Loucy (cell line): ENCODE results near the gene KIRREL3.

Experiments used
- H2AFZ ChIP-seq: fragments of 200-600 bp; sonication (generic); 2 replicates; pipeline ENCODE4 v1.6.0; 2016; ENCODE audit warnings: antibody characterized with exemption, mild to moderate bottlenecking, low read length, moderate library complexity
- H3F3A ChIP-seq: fragments of 200-600 bp; 2 replicates; pipeline ENCODE4 v1.6.0; 2016; ENCODE audit warnings: antibody characterized with exemption, low read depth, mild to moderate bottlenecking
- H3K27me3 ChIP-seq: fragments of 200-600 bp; sonication (generic); 2 replicates; pipeline ENCODE4 v1.6.1; 2014; ENCODE audit warnings: low read length, mild to moderate bottlenecking; ENCODE audit not compliant: insufficient read depth, poor library complexity, severe bottlenecking
- H3K36me3 ChIP-seq: fragments of 200-600 bp; sonication (generic); 2 replicates; pipeline ENCODE4 v1.6.1; 2016; ENCODE audit warnings: low read length; ENCODE audit not compliant: insufficient read depth
- H3K4me1 ChIP-seq: fragments of 200-600 bp; sonication (generic); 2 replicates; pipeline ENCODE4 v1.5.1; 2014; ENCODE audit warnings: low read length, mild to moderate bottlenecking; ENCODE audit not compliant: insufficient read depth, poor library complexity, severe bottlenecking
- H3K4me2 ChIP-seq: fragments of 200-600 bp; sonication (generic); 2 replicates; pipeline ENCODE4 v1.6.0; 2014; ENCODE audit warnings: antibody characterized with exemption, low read length, low read depth, mild to moderate bottlenecking; ENCODE audit not compliant: poor library complexity, severe bottlenecking
- H3K4me3 ChIP-seq: fragments of 200-600 bp; sonication (generic); 2 replicates; pipeline ENCODE4 v1.5.1; 2014; ENCODE audit warnings: low read length, mild to moderate bottlenecking, mixed read lengths; ENCODE audit not compliant: poor library complexity, severe bottlenecking
- H3K79me2 ChIP-seq: fragments of 200-600 bp; sonication (generic); 2 replicates; pipeline ENCODE4 v1.6.1; 2014; ENCODE audit warnings: low read length; ENCODE audit not compliant: insufficient read depth
- H3K9ac ChIP-seq: fragments of 200-600 bp; sonication (generic); 2 replicates; pipeline ENCODE4 v1.6.0; 2014; ENCODE audit warnings: mild to moderate bottlenecking, low read depth, low read length, moderate library complexity; ENCODE audit not compliant: poor library complexity, severe bottlenecking
- H3K9me2 ChIP-seq: fragments of 200-600 bp; sonication (generic); replicated peaks from 2 replicates; pipeline ENCODE4 v1.6.1; 2016; ENCODE audit warnings: low read depth, low read length, mixed read lengths
- H3K9me3 ChIP-seq: fragments of 200-600 bp; sonication (generic); 2 replicates; pipeline ENCODE4 v1.6.1; 2014; ENCODE audit warnings: mild to moderate bottlenecking, antibody characterized with exemption, low read length, low read depth; ENCODE audit not compliant: insufficient read depth
- H4K20me1 ChIP-seq: fragments of 200-600 bp; sonication (generic); 2 replicates; pipeline ENCODE4 v1.6.0; 2014; ENCODE audit warnings: antibody characterized with exemption, low read length, mild to moderate bottlenecking; ENCODE audit not compliant: insufficient read depth, poor library complexity, severe bottlenecking
- EZH2phosphoT487 ChIP-seq: fragments of 200-600 bp; IDR thresholded peaks from 2 replicates; pipeline ENCODE4 v1.6.1; 2018; ENCODE audit warnings: antibody characterized with exemption, mild to moderate bottlenecking, moderate library complexity, borderline replicate concordance
- TF ChIP-seq, protein P1 (sequence below): fragments of 200-600 bp; sonication (generic); conservative IDR thresholded peaks from 2 replicates; pipeline ENCODE4 v1.5.1; 2014; ENCODE audit warnings: mild to moderate bottlenecking, antibody characterized with exemption, low read length

The KIRREL3 gene

DNA sequence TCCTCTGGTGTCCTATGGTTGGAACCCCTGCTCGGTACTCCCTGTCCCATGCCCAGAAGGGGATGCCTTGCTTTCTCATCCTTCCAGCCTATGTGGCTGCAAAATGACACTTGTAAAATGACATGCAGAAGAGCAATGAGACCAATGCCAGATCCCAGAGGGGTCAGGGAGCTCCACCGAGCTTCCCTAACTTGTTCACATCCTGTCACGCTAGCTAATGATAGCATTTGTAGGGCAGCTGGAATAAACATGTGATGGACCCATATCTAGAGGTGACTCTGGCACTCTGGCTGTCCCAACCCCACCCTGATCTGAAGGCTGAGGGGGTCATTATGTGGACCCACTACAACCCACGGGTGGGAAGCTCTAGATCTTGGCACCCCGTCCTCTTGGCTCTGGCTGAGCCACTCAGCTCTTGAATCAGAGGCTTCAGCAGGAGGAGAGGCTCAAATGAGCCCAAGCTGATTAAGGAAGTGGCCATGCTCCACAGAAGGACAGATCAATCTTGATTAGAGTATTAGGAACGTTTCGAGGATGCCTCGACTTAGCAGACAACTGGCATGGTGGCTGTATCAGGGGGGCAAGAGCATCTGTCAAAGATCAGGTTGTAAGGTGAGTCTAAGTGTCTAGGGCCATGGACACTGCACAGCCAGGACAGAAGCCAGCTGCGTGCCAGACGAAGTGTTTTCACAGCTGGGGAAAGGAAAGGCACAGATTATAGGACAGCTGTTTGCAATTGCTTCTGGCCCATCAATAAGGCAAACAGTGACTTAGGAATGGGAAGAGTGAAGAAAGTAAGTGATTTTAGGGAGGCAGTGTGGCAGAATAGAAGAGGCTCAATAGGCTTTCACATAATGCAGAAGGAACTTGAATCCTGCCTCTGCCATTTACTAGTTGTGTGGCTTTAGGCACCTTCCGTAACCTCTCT, 182.8 kb downstream of the KIRREL3 start:
- Histone ChIP-seq H3K4me1 (no peaks in the 10 kb centered on the region), H3K79me2 (no peaks in the 10 kb centered on the region), H4K20me1 (no peaks in the 10 kb centered on the region), H3K9ac (no peak overlapping the region), H3F3A (no peaks in the 10 kb centered on the region), H3K9me3 (no peaks in the 10 kb centered on the region), H3K27me3 (no peaks in the 10 kb centered on the region), H3K36me3 (no peaks in the 10 kb centered on the region), H3K4me3 (no peak overlapping the region), H3K9me2 (no peaks in the 10 kb centered on the region), H2AFZ (no peak overlapping the region), H3K4me2 (no peak overlapping the region)
- no peak for TF ChIP-seq EZH2phosphoT487
- TF ChIP-seq, protein P1, sequence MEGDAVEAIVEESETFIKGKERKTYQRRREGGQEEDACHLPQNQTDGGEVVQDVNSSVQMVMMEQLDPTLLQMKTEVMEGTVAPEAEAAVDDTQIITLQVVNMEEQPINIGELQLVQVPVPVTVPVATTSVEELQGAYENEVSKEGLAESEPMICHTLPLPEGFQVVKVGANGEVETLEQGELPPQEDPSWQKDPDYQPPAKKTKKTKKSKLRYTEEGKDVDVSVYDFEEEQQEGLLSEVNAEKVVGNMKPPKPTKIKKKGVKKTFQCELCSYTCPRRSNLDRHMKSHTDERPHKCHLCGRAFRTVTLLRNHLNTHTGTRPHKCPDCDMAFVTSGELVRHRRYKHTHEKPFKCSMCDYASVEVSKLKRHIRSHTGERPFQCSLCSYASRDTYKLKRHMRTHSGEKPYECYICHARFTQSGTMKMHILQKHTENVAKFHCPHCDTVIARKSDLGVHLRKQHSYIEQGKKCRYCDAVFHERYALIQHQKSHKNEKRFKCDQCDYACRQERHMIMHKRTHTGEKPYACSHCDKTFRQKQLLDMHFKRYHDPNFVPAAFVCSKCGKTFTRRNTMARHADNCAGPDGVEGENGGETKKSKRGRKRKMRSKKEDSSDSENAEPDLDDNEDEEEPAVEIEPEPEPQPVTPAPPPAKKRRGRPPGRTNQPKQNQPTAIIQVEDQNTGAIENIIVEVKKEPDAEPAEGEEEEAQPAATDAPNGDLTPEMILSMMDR = no peak

DNA sequence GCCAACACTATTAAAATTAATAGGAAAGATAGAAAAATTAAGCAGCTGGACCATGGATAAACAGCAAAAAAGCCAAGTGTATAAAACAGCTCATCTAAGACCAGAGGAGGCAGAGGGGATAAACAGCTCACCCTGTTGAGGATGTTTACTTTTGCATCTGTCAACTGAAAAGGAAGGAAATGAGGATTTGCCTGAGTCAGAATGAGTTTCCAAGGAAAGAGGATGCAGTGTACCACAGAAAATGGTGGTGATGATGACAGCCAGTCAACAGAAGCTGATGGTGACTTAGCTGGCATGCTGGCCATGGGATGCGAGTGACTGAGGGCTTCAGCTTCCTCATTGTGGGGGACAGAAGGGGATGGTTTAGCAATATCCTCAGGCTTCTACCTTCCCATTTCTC, 183.5 kb downstream of the KIRREL3 start:
- Histone ChIP-seq H3K79me2 (no peaks in the 10 kb centered on the region), H4K20me1 (no peaks in the 10 kb centered on the region), H3K4me3 (no peak overlapping the region), H3K36me3 (no peaks in the 10 kb centered on the region), H3K27me3 (no peaks in the 10 kb centered on the region), H3K4me2 (no peak overlapping the region), H3K9me3 (no peaks in the 10 kb centered on the region), H2AFZ (no peak overlapping the region), H3K4me1 (no peaks in the 10 kb centered on the region), H3F3A (no peaks in the 10 kb centered on the region), H3K9me2 (no peaks in the 10 kb centered on the region), H3K9ac (no peak overlapping the region)
- TF ChIP-seq, protein P1 = no peak
- TF ChIP-seq EZH2phosphoT487 = no peak

DNA sequence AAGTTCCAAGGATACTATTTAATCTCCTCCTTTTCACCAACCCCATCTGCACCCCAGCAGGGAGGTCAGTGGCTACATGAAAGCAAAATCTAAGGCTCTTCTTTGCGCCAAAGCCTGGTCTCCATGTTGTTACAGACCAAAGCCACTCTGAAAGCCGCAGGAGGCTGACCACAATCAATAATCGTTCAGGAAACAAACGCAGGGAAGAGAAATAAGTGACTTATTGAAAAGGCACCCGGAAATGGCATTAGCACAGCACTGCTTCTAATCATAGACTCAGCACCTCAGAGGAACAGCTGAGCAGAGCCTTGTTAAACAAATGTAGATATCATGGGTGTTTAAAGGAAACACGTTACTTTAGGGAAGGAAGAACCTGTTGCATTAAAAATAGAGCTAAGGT, 183.9 kb downstream of the KIRREL3 start:
- Histone ChIP-seq H3K4me3 (no peak overlapping the region), H3K4me2 (no peak overlapping the region), H4K20me1 (no peaks in the 10 kb centered on the region), H3K9me2 (no peaks in the 10 kb centered on the region), H3F3A (no peaks in the 10 kb centered on the region), H2AFZ (no peak overlapping the region), H3K79me2 (no peaks in the 10 kb centered on the region), H3K4me1 (no peaks in the 10 kb centered on the region), H3K9ac (no peak overlapping the region), H3K9me3 (no peaks in the 10 kb centered on the region), H3K36me3 (no peaks in the 10 kb centered on the region), H3K27me3 (no peaks in the 10 kb centered on the region)
- TF ChIP-seq EZH2phosphoT487 = no peak
- TF ChIP-seq, protein P1 = no peak
